IPS-15b (cell line): ENCODE data around the gene NUB1.

ENCODE experiments used
- H3K27me3 ChIP-seq: one replicate; pipeline ENCODE4 v1.6.1; 2013; ENCODE audit warnings: low read length; ENCODE audit not compliant: control insufficient read depth, insufficient read depth
- H3K36me3 ChIP-seq: one replicate; pipeline ENCODE4 v1.6.1; 2013; ENCODE audit warnings: low read length; ENCODE audit not compliant: control insufficient read depth, insufficient read depth
- H3K4me1 ChIP-seq: one replicate; pipeline ENCODE4 v1.6.1; 2013; ENCODE audit warnings: mild to moderate bottlenecking, low read length; ENCODE audit not compliant: control insufficient read depth, insufficient read depth
- H3K4me3 ChIP-seq: one replicate; pipeline ENCODE4 v1.5.1; 2013; ENCODE audit warnings: low read depth, low read length
- H3K9ac ChIP-seq: one replicate; pipeline ENCODE4 v1.6.1; 2013; ENCODE audit warnings: low read depth, mild to moderate bottlenecking, low read length
- H3K9me3 ChIP-seq: one replicate; pipeline ENCODE4 v1.6.1; 2013; ENCODE audit warnings: mild to moderate bottlenecking, low read length; ENCODE audit not compliant: control insufficient read depth, insufficient read depth

NUB1 gene

GRCh38 chr7:151396328-151396970 lies 54.8 kb downstream of the NUB1 start:
- no peaks in the 10 kb centered on the region for H3K4me1 ChIP-seq
- no peaks in the 10 kb centered on the region for H3K36me3 ChIP-seq
- no peaks in the 10 kb centered on the region for H3K27me3 ChIP-seq

GRCh38 chr7:151397026-151397425 lies 55.4 kb downstream of the NUB1 start:
- Histone ChIP-seq H3K36me3 (no peaks in the 10 kb centered on the region), H3K9me3 (no peaks in the 10 kb centered on the region), H3K9ac (no peak overlapping the region), H3K27me3 (no peaks in the 10 kb centered on the region), H3K4me3 (no peak overlapping the region), H3K4me1 (no peaks in the 10 kb centered on the region)

More at GRCh38 chr7:151396328-151396970, 54.8 kb downstream of the NUB1 start:
- Histone ChIP-seq H3K9me3 (no peaks in the 10 kb centered on the region), H3K9ac (no peak overlapping the region), H3K4me3 (no peak overlapping the region)

GRCh38 chr7:151398446-151399304 lies 57.1 kb downstream of the NUB1 start:
- H3K9me3 ChIP-seq: no peaks in the 10 kb centered on the region
- no peaks in the 10 kb centered on the region for H3K4me1 ChIP-seq
- H3K27me3 ChIP-seq: no peaks in the 10 kb centered on the region
- H3K9ac ChIP-seq: no peak overlapping the region
- no peaks in the 10 kb centered on the region for H3K36me3 ChIP-seq
- H3K4me3 ChIP-seq: no peak overlapping the region

GRCh38 chr7:151399305-151399601 lies 57.6 kb downstream of the NUB1 start:
- H3K27me3 ChIP-seq: no peaks in the 10 kb centered on the region
- no peak overlapping the region for H3K9ac ChIP-seq
- no peak overlapping the region for H3K4me3 ChIP-seq
- H3K4me1 ChIP-seq: no peaks in the 10 kb centered on the region
- H3K9me3 ChIP-seq: no peaks in the 10 kb centered on the region
- no peaks in the 10 kb centered on the region for H3K36me3 ChIP-seq

- no peak overlapping the region for H3K9ac ChIP-seq
- H3K36me3 ChIP-seq: no peaks in the 10 kb centered on the region
- no peak overlapping the region for H3K4me3 ChIP-seq
- H3K9me3 ChIP-seq: no peaks in the 10 kb centered on the region
- H3K27me3 ChIP-seq: no peaks in the 10 kb centered on the region
- no peaks in the 10 kb centered on the region for H3K4me1 ChIP-seq
Observed at GRCh38 chr7:151399906-151400305, 58.3 kb downstream of the NUB1 start.

GRCh38 chr7:151400626-151401315 lies 59.2 kb downstream of the NUB1 start:
- Histone ChIP-seq H3K9me3 (no peaks in the 10 kb centered on the region), H3K9ac (no peak overlapping the region), H3K4me3 (no peak overlapping the region), H3K36me3 (no peaks in the 10 kb centered on the region), H3K27me3 (no peaks in the 10 kb centered on the region), H3K4me1 (no peaks in the 10 kb centered on the region)

- Histone ChIP-seq H3K9me3 (no peaks in the 10 kb centered on the region), H3K36me3 (no peaks in the 10 kb centered on the region), H3K4me1 (no peaks in the 10 kb centered on the region), H3K27me3 (no peaks in the 10 kb centered on the region), H3K4me3 (no peak overlapping the region), H3K9ac (no peak overlapping the region)
Observed at GRCh38 chr7:151402029-151402835, 60.6 kb downstream of the NUB1 start.

GRCh38 chr7:151403764-151404163 lies 62.2 kb downstream of the NUB1 start:
- no peaks in the 10 kb centered on the region for H3K9me3 ChIP-seq
- H3K9ac ChIP-seq: no peak overlapping the region
- peaks cover 5% of the 10 kb centered on the region for H3K27me3 ChIP-seq
- no peaks in the 10 kb centered on the region for H3K36me3 ChIP-seq
- peaks cover 2% of the 10 kb centered on the region for H3K4me1 ChIP-seq
- H3K4me3 ChIP-seq: no peak overlapping the region

GRCh38 chr7:151404216-151405011 lies 62.8 kb downstream of the NUB1 start:
- no peaks in the 10 kb centered on the region for H3K36me3 ChIP-seq
- no peak overlapping the region for H3K9ac ChIP-seq
- H3K4me1 ChIP-seq: peaks cover 4% of the 10 kb centered on the region
- H3K4me3 ChIP-seq: no peak overlapping the region
- H3K9me3 ChIP-seq: no peaks in the 10 kb centered on the region
- peaks cover 7% of the 10 kb centered on the region for H3K27me3 ChIP-seq

GRCh38 chr7:151405056-151405455 lies 63.4 kb downstream of the NUB1 start:
- Histone ChIP-seq H3K27me3 (peaks cover 7% of the 10 kb centered on the region), H3K9me3 (no peaks in the 10 kb centered on the region), H3K4me3 (no peak overlapping the region), H3K4me1 (peaks cover 4% of the 10 kb centered on the region), H3K36me3 (no peaks in the 10 kb centered on the region), H3K9ac (no peak overlapping the region)

- Histone ChIP-seq H3K4me3 (no peak overlapping the region), H3K9ac (no peak overlapping the region), H3K27me3 (peaks cover 7% of the 10 kb centered on the region), H3K36me3 (no peaks in the 10 kb centered on the region), H3K4me1 (peaks cover 4% of the 10 kb centered on the region), H3K9me3 (no peaks in the 10 kb centered on the region)
Observed at GRCh38 chr7:151405588-151405987, 64.0 kb downstream of the NUB1 start.
